Measurements from ENCODE around the gene ACSF2. TPM values are rescaled to one million over a fixed set of nuclear protein-coding genes. Genes with fewer than 3 reads are reported as not detected.
"Not testable (repeated sequence)": the region's sequence is repeated elsewhere in the genome, so short reads cannot be mapped to it uniquely, and the experiment has no call there.

Gene ACSF2
- total and polyA plus RNA-seq, 2 donors (not counting 3 experiments of a cell fraction or from before 2014, with no cell fraction given): 33.2 to 37.2 TPM

GRCh38 chr17:50475775-50476544 lies 49.9 kb downstream of the ACSF2 start:
- H3K36me3 ChIP-seq (ENCODE audit: control insufficient read depth in 2 of 2, extremely low read depth in 1 of 2, insufficient read depth in 2 of 2, low read length in 2 of 2); H3K4me3 ChIP-seq (replicated peaks in 1 of 3; ENCODE audit: insufficient read depth in 1 of 3, low read depth in 1 of 3, low read length in 3 of 3); H3K4me2 ChIP-seq (ENCODE audit: insufficient read depth, low read length); intact Hi-C loops (cut with micrococcal nuclease); H3K9ac ChIP-seq (replicated peaks; ENCODE audit: extremely low read depth, insufficient read depth, low read length); H3K9me3 ChIP-seq (replicated peaks; ENCODE audit: control insufficient read depth, insufficient read depth, low read length); H3K27ac ChIP-seq (ENCODE audit: insufficient read depth, low read depth, low read length); DNase-seq (ENCODE audit: low read depth, low spot score); H3K9me1 ChIP-seq (replicated peaks; ENCODE audit: control insufficient read depth, extremely low read depth, insufficient read depth, low read length); BruUV-seq (replicated peaks); H4K20me1 ChIP-seq (replicated peaks; ENCODE audit: control insufficient read depth, extremely low read depth, insufficient read depth, low read length); FAIRE-seq; dilution Hi-C loops (cut with MboI; ENCODE audit: extremely low pct_ligation_motif_present, low sequenced_read_pairs); H3K79me2 ChIP-seq (ENCODE audit: control insufficient read depth, insufficient read depth, low read length); H2AFZ ChIP-seq (ENCODE audit: low read depth, low read length); POLR2A ChIA-PET: not testable (repeated sequence)
- Histone ChIP-seq H3K4me1 (ENCODE audit: control insufficient read depth, extremely low read depth, insufficient read depth, low read length) (peaks cover 15% of the 10 kb centered on the region), H3K27me3 (ENCODE audit: control insufficient read depth in 2 of 2, insufficient read depth in 2 of 2, low read length in 2 of 2) (peaks cover 9 to 17% of the 10 kb centered on the region in 2 experiments)
- CTCF ChIA-PET: interaction anchor here (1.8 kb wide), 1 partner anchor 79 kb away, joined by 5 read pairs; the partner anchor contains the start of gene LRRC59
- peak; percentile 48 for TF ChIP-seq EZH2 (IDR thresholded peaks at IDR 0.05; ENCODE audit: borderline replicate concordance, low read depth, low read length, severe bottlenecking)

- Histone ChIP-seq H3K9ac (replicated peaks; ENCODE audit: extremely low read depth, insufficient read depth, low read length) (no peak overlapping the region), H3K9me3 (replicated peaks; ENCODE audit: control insufficient read depth, insufficient read depth, low read length) (no peaks in the 10 kb centered on the region), H3K4me1 (ENCODE audit: control insufficient read depth, extremely low read depth, insufficient read depth, low read length) (peaks cover 17% of the 10 kb centered on the region), H2AFZ (ENCODE audit: low read depth, low read length) (no peak overlapping the region), H3K27ac (ENCODE audit: insufficient read depth, low read depth, low read length) (no peak overlapping the region), H3K4me2 (ENCODE audit: insufficient read depth, low read length) (no peak overlapping the region), H3K4me3 (replicated peaks in 1 of 3; ENCODE audit: insufficient read depth in 1 of 3, low read depth in 1 of 3, low read length in 3 of 3) (no peak overlapping the region), H3K36me3 (ENCODE audit: control insufficient read depth in 2 of 2, extremely low read depth in 1 of 2, insufficient read depth in 2 of 2, low read length in 2 of 2) (no peaks in the 10 kb centered on the region), H3K27me3 (ENCODE audit: control insufficient read depth in 2 of 2, insufficient read depth in 2 of 2, low read length in 2 of 2) (peaks cover 7 to 17% of the 10 kb centered on the region in 2 experiments), H3K79me2 (ENCODE audit: control insufficient read depth, insufficient read depth, low read length) (peaks cover 8% of the 10 kb centered on the region), H4K20me1 (replicated peaks; ENCODE audit: control insufficient read depth, extremely low read depth, insufficient read depth, low read length) (no peaks in the 10 kb centered on the region), H3K9me1 (replicated peaks; ENCODE audit: control insufficient read depth, extremely low read depth, insufficient read depth, low read length) (no peaks in the 10 kb centered on the region)
- CTCF ChIA-PET: interaction anchor here (1.8 kb wide), 1 partner anchor 80 kb away, joined by 5 read pairs; the partner anchor contains the start of gene LRRC59
- no peak for FAIRE-seq
- dilution Hi-C loops (cut with MboI; ENCODE audit: extremely low pct_ligation_motif_present, low sequenced_read_pairs) (no loop called here), intact Hi-C loops (cut with micrococcal nuclease) (no loop called here)
- POLR2A ChIA-PET: no interaction called here
- no TSS peak for BruUV-seq (replicated peaks)
- TF ChIP-seq EZH2 (IDR thresholded peaks at IDR 0.05; ENCODE audit: borderline replicate concordance, low read depth, low read length, severe bottlenecking): no peak
- TF ChIP-seq POLR2AphosphoS5 (IDR thresholded peaks at IDR 0.05; ENCODE audit: insufficient read depth, low read depth, low read length): no peak
- no peak for TF ChIP-seq POLR2A (IDR thresholded peaks at IDR 0.05; ENCODE audit: low read depth, low read length)
- TF ChIP-seq, protein P1, sequence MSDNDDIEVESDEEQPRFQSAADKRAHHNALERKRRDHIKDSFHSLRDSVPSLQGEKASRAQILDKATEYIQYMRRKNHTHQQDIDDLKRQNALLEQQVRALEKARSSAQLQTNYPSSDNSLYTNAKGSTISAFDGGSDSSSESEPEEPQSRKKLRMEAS (IDR thresholded peaks at IDR 0.05; ENCODE audit: insufficient read depth, insufficient read length): no peak
- TF ChIP-seq, protein P2, sequence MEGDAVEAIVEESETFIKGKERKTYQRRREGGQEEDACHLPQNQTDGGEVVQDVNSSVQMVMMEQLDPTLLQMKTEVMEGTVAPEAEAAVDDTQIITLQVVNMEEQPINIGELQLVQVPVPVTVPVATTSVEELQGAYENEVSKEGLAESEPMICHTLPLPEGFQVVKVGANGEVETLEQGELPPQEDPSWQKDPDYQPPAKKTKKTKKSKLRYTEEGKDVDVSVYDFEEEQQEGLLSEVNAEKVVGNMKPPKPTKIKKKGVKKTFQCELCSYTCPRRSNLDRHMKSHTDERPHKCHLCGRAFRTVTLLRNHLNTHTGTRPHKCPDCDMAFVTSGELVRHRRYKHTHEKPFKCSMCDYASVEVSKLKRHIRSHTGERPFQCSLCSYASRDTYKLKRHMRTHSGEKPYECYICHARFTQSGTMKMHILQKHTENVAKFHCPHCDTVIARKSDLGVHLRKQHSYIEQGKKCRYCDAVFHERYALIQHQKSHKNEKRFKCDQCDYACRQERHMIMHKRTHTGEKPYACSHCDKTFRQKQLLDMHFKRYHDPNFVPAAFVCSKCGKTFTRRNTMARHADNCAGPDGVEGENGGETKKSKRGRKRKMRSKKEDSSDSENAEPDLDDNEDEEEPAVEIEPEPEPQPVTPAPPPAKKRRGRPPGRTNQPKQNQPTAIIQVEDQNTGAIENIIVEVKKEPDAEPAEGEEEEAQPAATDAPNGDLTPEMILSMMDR (IDR thresholded peaks at IDR 0.05; ENCODE audit: extremely low read depth in 1 of 2, insufficient read depth in 1 of 2, low read depth in 1 of 2, low read length in 2 of 2): no peak
- no peak for TF ChIP-seq FOS (IDR thresholded peaks at IDR 0.05; ENCODE audit: borderline replicate concordance, insufficient read depth, low read length)
- TF ChIP-seq GATA2 (IDR thresholded peaks at IDR 0.05; ENCODE audit: insufficient read depth, insufficient read length, low read depth, low read length): no peak
- TF ChIP-seq JUN (IDR thresholded peaks at IDR 0.05; ENCODE audit: borderline replicate concordance, insufficient read depth, insufficient read length, low read depth): no peak
- no peak for TF ChIP-seq MYC (IDR thresholded peaks at IDR 0.05; ENCODE audit: low read depth, low read length)
- DNase-seq (ENCODE audit: low read depth, low spot score): no peak
Measured at GRCh38 chr17:50476545-50477315, 50.7 kb downstream of the ACSF2 start.

All from endothelial cell of umbilical vein (primary cell).